Aorta (tissue), 5 donors: Measurements from ENCODE around the gene C11orf24. TPM values are rescaled to one million over a fixed set of nuclear protein-coding genes. Genes with fewer than 3 reads are reported as not detected.
"Not testable (repeated sequence)": the region's sequence is repeated elsewhere in the genome, so short reads cannot be mapped to it uniquely, and the experiment has no call there.

Source experiments
- ATAC-seq: fragments of 200-7000 bp; cut with Tn5 transposase; one replicate; pipeline ENCODE4 v1.9.1; 2022; ENCODE audit warnings: moderate library complexity; ENCODE audit not compliant: low FRiP score
- DNase-seq, 2 donors: peaks; one replicate each; pipeline ENCODE4 v3.0.0-alpha.2; 2020
- H3K27ac ChIP-seq, 2 donors: one replicate each; pipeline ENCODE4 v1.5.1; 2013; ENCODE audit warnings: low read length in 2 of 2, mild to moderate bottlenecking in 2 of 2, moderate library complexity in 2 of 2, control low read depth in 1 of 2, inconsistent platforms in 1 of 2, low read depth in 1 of 2
- H3K27me3 ChIP-seq, 2 donors: one replicate each; pipeline ENCODE4 v1.6.1; 2013; ENCODE audit warnings: control low read depth in 1 of 2, low read length in 1 of 2, mild to moderate bottlenecking in 1 of 2, moderate library complexity in 1 of 2; ENCODE audit not compliant: insufficient read depth in 2 of 2, control insufficient read depth in 1 of 2
- H3K36me3 ChIP-seq, 2 donors: one replicate each; pipeline ENCODE4 v1.6.1; 2013; ENCODE audit warnings: control low read depth in 1 of 2, low read length in 1 of 2, mild to moderate bottlenecking in 1 of 2; ENCODE audit not compliant: insufficient read depth in 2 of 2, control insufficient read depth in 1 of 2
- H3K4me1 ChIP-seq, 2 donors: one replicate each; pipeline ENCODE4 v1.6.1; 2013; ENCODE audit warnings: low read length in 2 of 2, control low read depth in 1 of 2, mild to moderate bottlenecking in 1 of 2, moderate library complexity in 1 of 2; ENCODE audit not compliant: insufficient read depth in 2 of 2, control insufficient read depth in 1 of 2
- H3K4me3 ChIP-seq, 2 donors: one replicate each; pipeline ENCODE4 v1.5.1; 2013; ENCODE audit warnings: low read length in 2 of 2, control low read depth in 1 of 2, mild to moderate bottlenecking in 1 of 2
- H3K9me3 ChIP-seq: one replicate; pipeline ENCODE4 v1.6.1; 2013; ENCODE audit warnings: mild to moderate bottlenecking, low read length; ENCODE audit not compliant: control insufficient read depth
- WGBS, 2 donors: extraction: QIAGEN DNeasy Blood & Tissue Kit; methylation state at CpG; one replicate each; pipeline ENCODE4 v1.1.7; 2013; 5-methylcytosine and 5-hydroxymethylcytosine counted together
- intact Hi-C, 2 donors: fragments of 100-400 bp; cut with DNase I; formaldehyde crosslinking; loops; one replicate each; pipeline versions ENCODE4 v1.14.2 to v1.15.0; 2022
- polyA plus RNA-seq, 2 donors: library from polyadenylated mRNA; stranded (reverse); fragments of 200-250 nt; gene quantifications; one replicate each; pipeline ENCODE4 v1.2.3, GENCODE V29; 2013
- total RNA-seq, 2 donors: library from RNA; stranded (reverse); fragmentation: NEBNext Ultra II Directional; extraction: Animal tissue kit (Norgen Biotek cat#: 25700); gene quantifications; one replicate each; pipeline ENCODE4 v1.2.1, GENCODE V29; 2021
- donor health status: healthy with polysubstance abuse.
- donor health status: Bipolar disorder and iron deficiency.
- donor health status: DM: no; HTN: no; CAD: no.
- donor health status: DM: no; HTN: no; CAD: no.
- donor health status: DM: yes; HTN: yes; CAD: no.

C11orf24 gene
- total and polyA plus RNA-seq, 4 donors = 37.7 to 65.5 (median 44.0) TPM

DNA sequence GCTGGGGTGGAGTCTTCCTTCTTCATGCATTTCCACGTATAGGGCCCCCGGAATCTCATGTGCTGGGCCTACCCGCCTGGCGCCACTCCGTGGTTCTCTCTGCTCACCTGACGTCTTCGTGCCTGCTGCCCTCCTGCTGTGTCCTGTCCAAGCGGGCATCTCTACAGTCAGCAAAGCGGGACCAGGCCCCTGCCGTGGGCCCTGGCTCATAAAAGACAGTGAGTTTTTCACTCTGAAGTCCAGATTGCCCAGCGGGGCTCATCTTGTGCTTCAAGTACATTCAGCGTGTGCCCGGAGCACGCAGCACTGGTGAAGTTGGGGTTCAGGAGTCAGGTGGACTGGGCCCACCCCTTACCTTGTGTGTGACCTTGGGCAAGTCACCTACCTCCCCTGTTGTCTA is 17.4 kb downstream of the C11orf24 start:
- Histone ChIP-seq H3K4me3 (no peak overlapping the region), H3K9me3 (no peaks in the 10 kb centered on the region), H3K27ac (no peak overlapping the region), H3K27me3 (no peaks in the 10 kb centered on the region), H3K36me3 (no peaks in the 10 kb centered on the region), H3K4me1 (no peaks in the 10 kb centered on the region)
- DNase-seq = no peak
- intact Hi-C loops = no loop called here
- WGBS, 2 donors = 96 to 97% methylated on average over 14 of the region's 14 CpGs
- ATAC-seq = no peak

- Histone ChIP-seq H3K27ac (no peak overlapping the region), H3K36me3 (no peaks in the 10 kb centered on the region), H3K9me3 (no peaks in the 10 kb centered on the region), H3K4me3 (no peak overlapping the region), H3K4me1 (no peaks in the 10 kb centered on the region), H3K27me3 (no peaks in the 10 kb centered on the region)
- intact Hi-C loops = no loop called here
- 91 to 92% methylated on average over 3 of the region's 3 CpGs for WGBS, 2 donors
- ATAC-seq (no peak), DNase-seq (no peak)
These were observed 20.0 kb downstream of the C11orf24 start for GRCh38 chr11:68251765-68252164.

DNA sequence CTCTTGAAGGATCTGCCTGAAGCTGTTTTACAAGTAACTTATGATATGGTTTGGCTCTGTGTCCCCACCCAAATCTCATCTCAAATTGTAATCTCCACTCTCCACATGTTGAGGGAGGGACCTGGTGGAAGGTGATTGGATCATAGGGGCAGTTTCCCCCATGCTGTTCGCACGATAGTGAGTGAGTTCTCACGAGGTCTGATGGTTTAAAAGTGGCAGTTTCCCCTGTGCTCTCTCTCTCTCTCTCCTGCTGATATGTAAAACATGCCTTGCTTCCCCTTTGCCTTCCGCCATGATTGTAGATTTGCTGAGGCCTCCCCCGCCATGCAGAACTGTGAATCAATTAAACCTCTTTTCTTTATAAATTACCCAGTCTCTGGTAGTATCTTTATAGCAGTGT is 26.9 kb downstream of the C11orf24 start:
- H3K27me3 ChIP-seq, DNase-seq, H3K27ac ChIP-seq, ATAC-seq, H3K4me1 ChIP-seq, intact Hi-C loops, H3K4me3 ChIP-seq, H3K9me3 ChIP-seq, H3K36me3 ChIP-seq: not testable (repeated sequence)
- 83 to 89% methylated on average over 5 of the region's 5 CpGs for WGBS, 2 donors

- H3K4me1 ChIP-seq, H3K36me3 ChIP-seq, H3K4me3 ChIP-seq, H3K27me3 ChIP-seq, ATAC-seq, H3K27ac ChIP-seq, H3K9me3 ChIP-seq, intact Hi-C loops, DNase-seq: not testable (repeated sequence)
- 92 to 100% methylated on average over 1 of the region's 1 CpG for WGBS, 2 donors
These were observed 27.9 kb downstream of the C11orf24 start for GRCh38 chr11:68243847-68244246.

DNA sequence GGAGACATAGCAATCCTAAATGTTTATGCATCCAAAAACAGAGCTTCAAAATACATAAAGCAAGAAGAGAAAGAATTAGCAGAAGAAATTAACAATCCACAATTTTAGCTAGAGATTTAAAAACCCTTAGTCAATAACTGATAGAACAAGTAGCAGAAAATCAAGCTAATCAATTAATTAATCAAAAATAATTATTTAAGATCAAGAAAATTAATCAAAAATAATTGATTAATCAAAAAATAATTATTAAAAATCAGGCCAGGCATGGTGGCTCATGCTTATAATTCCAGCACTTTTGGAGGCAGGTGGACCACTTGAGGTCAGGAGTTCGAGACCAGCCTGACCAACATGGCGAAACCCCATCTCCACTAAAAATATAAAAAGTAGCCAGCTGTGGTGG is 29.2 kb downstream of the C11orf24 start:
- intact Hi-C loops = no loop called here
- no peaks in the 10 kb centered on the region for H3K27me3 ChIP-seq
- H3K4me3 ChIP-seq = no peak overlapping the region
- H3K9me3 ChIP-seq = no peaks in the 10 kb centered on the region
- H3K4me1 ChIP-seq = no peaks in the 10 kb centered on the region
- ATAC-seq = no peak
- H3K36me3 ChIP-seq = no peaks in the 10 kb centered on the region
- WGBS, 2 donors = 95 to 99% methylated on average over 2 of the region's 2 CpGs
- H3K27ac ChIP-seq = no peak overlapping the region
- no peak for DNase-seq

- no peaks in the 10 kb centered on the region for H3K36me3 ChIP-seq
- no peaks in the 10 kb centered on the region for H3K9me3 ChIP-seq
- WGBS, 2 donors = 86 to 88% methylated on average over 7 of the region's 7 CpGs
- H3K4me3 ChIP-seq = no peak overlapping the region
- H3K27me3 ChIP-seq = no peaks in the 10 kb centered on the region
- no peak for ATAC-seq
- no peak for DNase-seq
- intact Hi-C loops = no loop called here
- H3K27ac ChIP-seq = no peak overlapping the region
- no peaks in the 10 kb centered on the region for H3K4me1 ChIP-seq
These were observed 40.2 kb downstream of the C11orf24 start for GRCh38 chr11:68231621-68232020.

DNA sequence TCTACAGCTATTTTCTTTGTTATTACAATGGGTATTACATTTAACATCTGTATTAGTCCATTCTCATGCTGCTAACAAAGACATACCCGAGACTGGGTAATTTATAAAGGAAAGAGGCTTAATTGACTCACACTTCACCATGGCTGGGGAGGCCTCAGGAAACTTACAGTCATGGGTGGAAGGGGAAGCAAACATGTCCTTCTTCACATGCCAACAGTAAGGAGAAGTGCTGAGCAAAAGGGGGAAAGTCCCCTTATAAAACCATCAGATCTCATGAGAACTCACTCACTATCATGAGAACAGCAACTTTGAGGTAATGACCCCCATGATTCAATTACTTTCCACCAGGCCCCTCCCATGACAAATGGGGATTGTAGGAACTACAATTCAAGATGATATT is 42.2 kb downstream of the C11orf24 start:
- intact Hi-C loops = no loop called here
- Histone ChIP-seq H3K9me3 (no peaks in the 10 kb centered on the region), H3K36me3 (no peaks in the 10 kb centered on the region), H3K4me1 (no peaks in the 10 kb centered on the region), H3K4me3 (no peak overlapping the region), H3K27ac (no peak overlapping the region), H3K27me3 (no peaks in the 10 kb centered on the region)
- DNase-seq = no peak
- 55 to 74% methylated on average over 1 of the region's 1 CpG for WGBS, 2 donors
- ATAC-seq = no peak

GRCh38 chr11:68226421-68226820 is 45.4 kb downstream of the C11orf24 start:
- H3K4me1 ChIP-seq = no peaks in the 10 kb centered on the region
- H3K4me3 ChIP-seq = no peak overlapping the region
- DNase-seq (no peak), ATAC-seq (no peak)
- 92% methylated on average over 9 of the region's 9 CpGs for WGBS, 2 donors
- no peaks in the 10 kb centered on the region for H3K9me3 ChIP-seq
- no peaks in the 10 kb centered on the region for H3K36me3 ChIP-seq
- no peaks in the 10 kb centered on the region for H3K27me3 ChIP-seq
- intact Hi-C loops = no loop called here
- no peak overlapping the region for H3K27ac ChIP-seq

DNA sequence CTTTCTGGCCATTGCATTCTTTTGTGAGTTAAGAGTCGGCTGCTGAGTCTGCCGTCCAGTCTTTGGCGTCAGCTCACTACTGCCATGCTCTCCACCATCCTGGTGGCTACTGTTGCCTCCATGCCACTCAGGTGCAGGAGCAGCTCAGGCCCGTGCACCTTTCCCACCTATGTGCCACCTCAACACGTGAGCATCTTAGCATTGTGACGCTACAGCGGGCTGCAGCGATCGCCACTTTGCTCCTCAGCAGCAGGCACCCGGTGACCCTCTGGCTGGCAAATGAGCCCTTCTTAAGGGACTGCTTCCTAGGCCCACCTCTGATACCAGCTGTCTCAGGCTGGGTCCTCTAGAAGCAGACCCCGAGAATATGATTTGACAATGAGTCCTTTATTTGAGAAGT is 47.2 kb downstream of the C11orf24 start:
- Histone ChIP-seq H3K4me1 (no peaks in the 10 kb centered on the region), H3K9me3 (no peaks in the 10 kb centered on the region), H3K4me3 (no peak overlapping the region), H3K27ac (no peak overlapping the region), H3K27me3 (no peaks in the 10 kb centered on the region), H3K36me3 (no peaks in the 10 kb centered on the region)
- ATAC-seq (no peak), DNase-seq (no peak)
- intact Hi-C loops = no loop called here
- 88 to 89% methylated on average over 11 of the region's 11 CpGs for WGBS, 2 donors
